Endothelial cell of umbilical vein (primary cell): ENCODE results near the gene GALNT14. TPM values are rescaled to one million over a fixed set of nuclear protein-coding genes. Genes with fewer than 3 reads are reported as not detected.

ENCODE experiments used
- BruUV-seq: library from RNA; stranded (reverse); fragments of 400-500 nt; replicated peaks from 2 replicates; lab custom pipeline; 2021; lab: Mats Ljungman, UMichigan
- CTCF ChIA-PET: fragments of 300-600, 350-600 bp; sonication (Branson Sonifier 250); formaldehyde crosslinking; loops from one replicate; lab custom pipeline; 2021; ENCODE audit warnings: antibody characterized with exemption, inconsistent platforms; lab: Charles Lee
- POLR2A ChIA-PET: fragments of 300-600, 350-600 bp; sonication (Branson Sonifier 250); formaldehyde crosslinking; loops from one replicate; lab custom pipeline; 2021; ENCODE audit warnings: antibody characterized with exemption, inconsistent platforms; lab: Charles Lee
- DNase-seq: peaks from one replicate; pipeline ENCODE4 v3.0.0-alpha.2; 2011; ENCODE audit warnings: low read depth, low spot score
- FAIRE-seq: peaks from 2 replicates; lab custom pipeline; 2011; peaks lifted over from hg19 to GRCh38; lab: Jason Lieb, UNC
- H2AFZ ChIP-seq: 2 replicates; pipeline ENCODE4 v1.6.0; 2012; ENCODE audit warnings: low read depth, low read length, control low read depth, inconsistent platforms
- H3K27ac ChIP-seq: 2 replicates; pipeline ENCODE4 v1.5.1; 2011; ENCODE audit warnings: low read depth, mild to moderate bottlenecking, control low read depth, low read length, moderate library complexity; ENCODE audit not compliant: insufficient read depth
- H3K27me3 ChIP-seq, 2 experiments: 2 replicates each; pipeline versions ENCODE4 v1.6.0 to v1.6.1; 2011; ENCODE audit warnings: low read length in 2 of 2, mixed read lengths in 1 of 2; ENCODE audit not compliant: control insufficient read depth in 2 of 2, insufficient read depth in 2 of 2
- H3K36me3 ChIP-seq, 2 experiments: 2 replicates in 1 of 2; 3 replicates in 1 of 2; pipeline ENCODE4 v1.5.1; 2011; ENCODE audit warnings: low read length in 2 of 2, mild to moderate bottlenecking in 1 of 2, moderate library complexity in 1 of 2; ENCODE audit not compliant: control insufficient read depth in 2 of 2, insufficient read depth in 2 of 2; ENCODE audit errors: extremely low read depth in 1 of 2
- H3K4me1 ChIP-seq: 3 replicates; pipeline ENCODE4 v1.5.1; 2011; ENCODE audit warnings: mild to moderate bottlenecking, low read length; ENCODE audit not compliant: control insufficient read depth, insufficient read depth; ENCODE audit errors: extremely low read depth
- H3K4me2 ChIP-seq: 2 replicates; pipeline ENCODE4 v1.6.1; 2011; ENCODE audit warnings: low read length, control low read depth, mixed read lengths; ENCODE audit not compliant: insufficient read depth
- H3K4me3 ChIP-seq, 3 experiments: fragments of 200-600 bp in 1 of 3; sonication (generic), shearing (Covaris generic) in 1 of 3; replicated peaks in 1 of 3; 2 replicates each; pipeline ENCODE4 v1.5.1; 2011 to 2016; ENCODE audit warnings: control low read depth in 3 of 3, low read length in 3 of 3, mild to moderate bottlenecking in 2 of 3, inconsistent platforms in 1 of 3, low read depth in 1 of 3, moderate library complexity in 1 of 3; ENCODE audit not compliant: insufficient read depth in 1 of 3
- H3K79me2 ChIP-seq: 2 replicates; pipeline ENCODE4 v1.6.0; 2012; ENCODE audit warnings: low read length, inconsistent platforms; ENCODE audit not compliant: control insufficient read depth, insufficient read depth
- H3K9ac ChIP-seq: replicated peaks from 2 replicates; pipeline ENCODE3; 2011; ENCODE audit warnings: low read length, control low read depth; ENCODE audit not compliant: insufficient read depth; ENCODE audit errors: extremely low read depth
- H3K9me1 ChIP-seq: replicated peaks from 3 replicates; pipeline ENCODE4 v1.6.0; 2011; ENCODE audit warnings: mild to moderate bottlenecking, low read length; ENCODE audit not compliant: control insufficient read depth, insufficient read depth; ENCODE audit errors: extremely low read depth
- H3K9me3 ChIP-seq: replicated peaks from 2 replicates; pipeline ENCODE4 v1.5.1; 2012; ENCODE audit warnings: low read length, inconsistent platforms; ENCODE audit not compliant: control insufficient read depth, insufficient read depth
- H4K20me1 ChIP-seq: replicated peaks from 2 replicates; pipeline ENCODE3; 2011; ENCODE audit warnings: mild to moderate bottlenecking, low read length; ENCODE audit not compliant: control insufficient read depth, insufficient read depth; ENCODE audit errors: extremely low read depth
- EZH2 ChIP-seq: IDR thresholded peaks from 2 replicates; pipeline ENCODE4 v1.6.1; 2012; ENCODE audit warnings: borderline replicate concordance, low read depth, mild to moderate bottlenecking, moderate library complexity, low read length, inconsistent platforms; ENCODE audit not compliant: severe bottlenecking
- FOS ChIP-seq: IDR thresholded peaks from 2 replicates; pipeline ENCODE4 v1.6.1; 2011; ENCODE audit warnings: mild to moderate bottlenecking, low read length, moderate library complexity, borderline replicate concordance; ENCODE audit not compliant: insufficient read depth
- GATA2 ChIP-seq: IDR thresholded peaks from 2 replicates; pipeline ENCODE4 v1.7.0; 2011; ENCODE audit warnings: low read depth, mild to moderate bottlenecking, moderate library complexity, mixed read lengths, low read length; ENCODE audit not compliant: insufficient read length, insufficient read depth
- JUN ChIP-seq: IDR thresholded peaks from 2 replicates; pipeline ENCODE4 v1.6.1; 2011; ENCODE audit warnings: borderline replicate concordance, low read depth; ENCODE audit not compliant: insufficient read length, insufficient read depth
- MAX ChIP-seq: IDR thresholded peaks from 2 replicates; pipeline ENCODE4 v1.6.1; 2011; ENCODE audit not compliant: insufficient read depth, insufficient read length
- MYC ChIP-seq: IDR thresholded peaks from one replicate; pipeline ENCODE4 v1.6.1; 2011; ENCODE audit warnings: mild to moderate bottlenecking, low read depth, low read length
- POLR2A ChIP-seq: IDR thresholded peaks from 2 replicates; pipeline ENCODE4 v1.6.1; 2012; ENCODE audit warnings: low read depth, mild to moderate bottlenecking, control low read depth, low read length
- POLR2AphosphoS5 ChIP-seq: IDR thresholded peaks from 2 replicates; pipeline ENCODE4 v1.6.1; 2012; ENCODE audit warnings: low read depth, mild to moderate bottlenecking, control low read depth, low read length, moderate library complexity; ENCODE audit not compliant: insufficient read depth
- dilution Hi-C: fragments of 300-500 bp; cut with MboI; formaldehyde crosslinking; loops from one replicate; pipeline ENCODE4 v1.15.0; 2019; ENCODE audit warnings: low sequenced_read_pairs; ENCODE audit not compliant: extremely low pct_ligation_motif_present
- intact Hi-C: fragments of 100-400 bp; cut with micrococcal nuclease; formaldehyde crosslinking; loops from one replicate; pipeline ENCODE4 v1.10.0; 2022
- polyA plus RNA-seq, 4 experiments: library from polyadenylated mRNA; depleted of rRNA in 3 of 4; stranded (reverse) in 3 of 4; unstranded in 1 of 4; fragments of >200 nt; gene quantifications; 2 replicates each; pipeline versions ENCODE4 v1.2.1 to v1.2.3, GENCODE V29; 2011 to 2012; ENCODE audit warnings: missing spikeins in 1 of 4
- total RNA-seq: library from RNA; stranded (reverse); gene quantifications from 2 replicates; pipeline ENCODE4 v1.2.3, GENCODE V29; 2021
- TF ChIP-seq, protein P1 (sequence below), 2 donors: IDR thresholded peaks; 1 replicate in 1 of 2; 2 replicates in 1 of 2; pipeline ENCODE4 v1.5.1; 2011; ENCODE audit warnings: low read length in 2 of 2, mild to moderate bottlenecking in 2 of 2, moderate library complexity in 2 of 2, control low read depth in 1 of 2, inconsistent platforms in 1 of 2, low read depth in 1 of 2; ENCODE audit not compliant: insufficient read depth in 1 of 2; ENCODE audit errors: extremely low read depth in 1 of 2

GALNT14 gene
- total and polyA plus RNA-seq, 2 donors (not counting 3 experiments of a cell fraction or from before 2014, with no cell fraction given): 0.04 to 0.40 TPM

GRCh38 chr2:31151501-31151900 is 13.3 kb upstream of the GALNT14 start:
- no peaks in the 10 kb centered on the region for H3K9me3 ChIP-seq
- no peaks in the 10 kb centered on the region for H3K79me2 ChIP-seq
- no peaks in the 10 kb centered on the region for H4K20me1 ChIP-seq
- TF ChIP-seq GATA2 (no peak), EZH2 (no peak), POLR2AphosphoS5 (no peak), MAX (no peak), FOS (no peak), JUN (no peak), MYC (no peak), POLR2A (no peak)
- TF ChIP-seq, protein P1, sequence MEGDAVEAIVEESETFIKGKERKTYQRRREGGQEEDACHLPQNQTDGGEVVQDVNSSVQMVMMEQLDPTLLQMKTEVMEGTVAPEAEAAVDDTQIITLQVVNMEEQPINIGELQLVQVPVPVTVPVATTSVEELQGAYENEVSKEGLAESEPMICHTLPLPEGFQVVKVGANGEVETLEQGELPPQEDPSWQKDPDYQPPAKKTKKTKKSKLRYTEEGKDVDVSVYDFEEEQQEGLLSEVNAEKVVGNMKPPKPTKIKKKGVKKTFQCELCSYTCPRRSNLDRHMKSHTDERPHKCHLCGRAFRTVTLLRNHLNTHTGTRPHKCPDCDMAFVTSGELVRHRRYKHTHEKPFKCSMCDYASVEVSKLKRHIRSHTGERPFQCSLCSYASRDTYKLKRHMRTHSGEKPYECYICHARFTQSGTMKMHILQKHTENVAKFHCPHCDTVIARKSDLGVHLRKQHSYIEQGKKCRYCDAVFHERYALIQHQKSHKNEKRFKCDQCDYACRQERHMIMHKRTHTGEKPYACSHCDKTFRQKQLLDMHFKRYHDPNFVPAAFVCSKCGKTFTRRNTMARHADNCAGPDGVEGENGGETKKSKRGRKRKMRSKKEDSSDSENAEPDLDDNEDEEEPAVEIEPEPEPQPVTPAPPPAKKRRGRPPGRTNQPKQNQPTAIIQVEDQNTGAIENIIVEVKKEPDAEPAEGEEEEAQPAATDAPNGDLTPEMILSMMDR (IDR thresholded peaks at IDR 0.05; ENCODE audit: extremely low read depth in 1 of 2, insufficient read depth in 1 of 2, low read depth in 1 of 2, low read length in 2 of 2): no peak
- no peak overlapping the region for H2AFZ ChIP-seq
- no peak overlapping the region for H3K9ac ChIP-seq
- no peaks in the 10 kb centered on the region for H3K27me3 ChIP-seq
- H3K4me3 ChIP-seq: no peak overlapping the region
- H3K4me1 ChIP-seq: no peaks in the 10 kb centered on the region
- CTCF ChIA-PET: interaction anchor here (1.0 to 1.2 kb wide), 2 partner anchors 11 to 19 kb away, joined by 3 to 4 read pairs; no protein-coding TSS in a partner anchor
- no peaks in the 10 kb centered on the region for H3K36me3 ChIP-seq
- dilution Hi-C loops: no loop called here
- H3K27ac ChIP-seq: no peak overlapping the region
- BruUV-seq: no TSS peak
- FAIRE-seq (no peak), DNase-seq (no peak)
- H3K4me2 ChIP-seq: no peak overlapping the region
- POLR2A ChIA-PET: no interaction called here
- intact Hi-C loops: no loop called here
- no peaks in the 10 kb centered on the region for H3K9me1 ChIP-seq
